Activated CD4-positive, CD25-positive, alpha-beta regulatory T cell treated with anti-CD3 and anti-CD28 coated beads, Interleukin-2, amount 50 U/mL, for 24 hours (primary cell): ENCODE results near the gene MAP3K9.
"Not testable (repeated sequence)": the region's sequence is repeated elsewhere in the genome, so short reads cannot be mapped to it uniquely, and the experiment has no call there.

ENCODE experiments used
- ATAC-seq, 2 donors: fragments of 150-1000 bp; cut with Tn5 transposase; one replicate each; pipeline ENCODE4 v1.10.0; 2021; ENCODE audit warnings: mild to moderate bottlenecking in 1 of 2, moderate library complexity in 1 of 2

The MAP3K9 gene

DNA sequence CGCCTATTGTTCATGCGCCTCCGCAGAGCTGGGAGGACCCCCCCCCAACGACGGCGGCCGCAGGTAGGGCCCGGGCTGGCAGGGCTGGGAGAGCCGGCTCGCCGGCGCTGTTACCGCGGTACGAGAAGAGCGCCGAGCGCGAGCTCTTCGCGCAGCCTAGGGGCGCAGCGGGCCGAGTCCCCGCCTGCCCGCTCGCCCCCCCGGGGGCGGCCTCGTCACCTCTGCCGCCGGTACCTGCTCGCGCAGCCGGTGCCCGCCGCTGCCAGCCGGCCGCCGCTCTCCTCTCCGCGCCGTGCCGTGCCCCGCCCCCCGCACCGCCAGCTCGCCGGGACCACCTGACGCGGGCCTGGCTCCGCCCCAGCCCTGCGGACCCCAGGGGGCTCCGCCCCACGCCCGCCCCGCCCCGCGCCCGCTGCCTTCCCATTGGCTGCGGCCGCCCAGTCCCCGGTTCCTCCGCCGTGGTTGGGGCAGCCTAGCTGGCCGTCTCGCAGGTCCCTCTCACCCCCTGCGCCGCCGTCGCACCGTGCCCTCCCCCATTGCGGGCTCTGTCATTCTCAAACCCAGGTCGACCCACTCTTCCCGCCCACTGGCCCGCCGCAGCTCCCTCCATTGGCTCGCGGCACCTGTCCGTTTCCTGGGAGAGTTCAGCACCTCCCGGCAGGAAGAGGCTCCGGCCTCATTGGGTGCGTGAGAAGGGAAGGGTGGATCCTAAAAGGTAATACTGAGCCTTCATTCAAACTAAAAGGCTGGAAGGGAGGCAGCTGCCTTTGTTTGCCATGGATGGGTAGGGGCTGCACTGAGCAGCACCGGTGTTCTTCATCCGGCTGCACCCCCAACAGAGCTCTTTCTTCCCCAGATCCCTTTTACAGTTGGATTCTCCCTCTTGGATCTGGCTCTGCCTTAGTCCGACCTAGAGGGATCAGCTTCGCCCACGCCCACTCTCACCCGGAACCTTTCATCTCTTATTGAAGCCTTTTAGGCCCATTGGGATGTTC lies at the start of gene MAP3K9:
Gene MAP3K9 (minus strand): TSS at position 289 of the 995 bp plus-strand sequence. CDS start 342 bp downstream, outside the sequence.
- ATAC-seq: peak; percentile 88 to 92

DNA sequence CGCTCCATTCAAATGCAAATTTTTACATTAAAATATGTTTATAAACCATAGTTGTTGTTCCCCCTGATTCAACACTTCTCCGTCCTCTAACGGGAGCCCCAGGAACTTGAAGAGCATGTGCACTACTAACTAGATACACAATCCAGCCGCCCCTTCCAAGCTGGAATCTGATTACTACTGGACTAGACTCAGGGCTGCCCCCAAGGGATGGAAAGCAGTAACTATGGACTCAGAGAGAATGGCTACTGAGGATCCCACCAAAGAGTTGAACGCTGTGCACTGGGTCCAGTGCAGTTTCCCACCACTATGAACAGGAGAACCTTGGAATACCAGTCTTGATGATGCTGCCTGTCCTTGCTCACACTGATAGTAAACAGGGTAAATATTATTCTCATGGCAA lies 49.3 kb upstream of the MAP3K9 start:
- ATAC-seq: no peak

DNA sequence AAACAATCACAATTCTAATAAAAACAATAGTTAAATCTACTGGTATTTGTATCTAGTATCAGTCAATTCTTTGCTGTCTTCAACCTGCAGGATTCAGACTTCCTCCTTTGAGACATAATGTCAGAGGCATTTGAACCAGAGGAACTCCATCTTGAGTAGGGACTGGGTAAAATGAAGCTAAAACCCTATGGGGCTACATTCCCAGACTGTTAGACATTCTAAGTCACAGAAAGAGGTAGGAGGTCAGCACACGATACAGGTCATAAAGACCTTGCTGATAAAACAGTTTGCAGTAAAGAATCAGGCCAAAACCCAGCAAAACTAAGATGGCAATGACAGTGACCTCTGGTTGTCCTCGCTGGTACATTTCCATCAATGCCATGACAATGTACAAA lies 48.2 kb upstream of the MAP3K9 start:
- ATAC-seq: no peak

- ATAC-seq: peak; percentile 91 to 93
Observed at GRCh38 chr14:70856851-70857495, 47.7 kb upstream of the MAP3K9 start.

DNA sequence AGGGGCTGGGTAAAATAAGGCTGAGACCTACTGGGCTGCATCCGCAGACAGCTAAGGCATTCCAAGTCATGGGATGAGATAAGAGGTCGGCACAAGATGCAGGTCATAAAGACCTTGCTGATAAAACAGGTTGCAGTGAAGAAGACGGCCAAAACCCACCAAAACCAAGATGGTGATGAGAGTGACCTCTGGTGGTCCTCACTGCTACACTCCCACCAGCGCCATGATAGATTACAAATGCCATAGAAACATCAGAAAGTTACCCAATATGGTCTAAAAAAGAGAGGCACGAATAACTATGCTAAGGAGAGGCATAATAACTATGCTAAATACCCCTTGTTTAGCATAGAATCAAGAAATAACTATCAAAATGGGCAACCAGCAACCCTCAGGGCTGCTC lies 46.2 kb upstream of the MAP3K9 start:
- no peak for ATAC-seq

- ATAC-seq: not testable (repeated sequence)
Observed at GRCh38 chr14:70853658-70854057, 44.3 kb upstream of the MAP3K9 start.

GRCh38 chr14:70847406-70848090 lies 38.2 kb upstream of the MAP3K9 start:
- no peak for ATAC-seq

- ATAC-seq: no peak
Observed at GRCh38 chr14:70845601-70846000, 36.3 kb upstream of the MAP3K9 start.

DNA sequence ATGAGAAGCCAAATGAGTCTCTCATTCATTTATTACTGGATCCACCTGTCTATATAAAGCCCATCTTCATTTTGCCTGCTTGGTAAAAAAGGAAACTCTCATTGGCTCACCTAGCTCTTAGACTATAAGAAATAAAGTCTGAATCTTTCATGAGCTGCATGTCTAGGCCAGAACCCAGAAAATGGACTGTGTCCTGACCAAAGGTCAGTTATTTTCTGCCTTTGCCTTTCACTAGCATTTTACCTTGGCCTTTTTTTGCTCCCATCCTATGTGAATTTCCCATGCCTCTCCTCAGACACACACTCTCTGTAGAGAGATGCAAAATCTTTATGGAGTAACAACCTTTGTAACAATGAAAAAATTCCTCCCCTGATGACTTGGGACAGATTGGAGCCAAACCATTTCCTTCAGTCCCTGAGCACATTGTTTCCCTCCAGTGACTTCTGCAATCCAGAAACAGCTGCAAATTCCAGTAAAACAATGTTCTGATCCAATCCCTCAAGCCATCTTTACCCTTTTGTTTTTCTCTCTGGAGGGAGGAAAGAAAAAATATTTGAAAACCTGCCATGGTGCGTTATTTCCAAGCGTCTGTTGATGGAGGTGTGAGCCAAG lies 33.6 kb upstream of the MAP3K9 start:
- ATAC-seq: no peak

- no peak for ATAC-seq
Observed at GRCh38 chr14:70838076-70838475, 28.8 kb upstream of the MAP3K9 start.

DNA sequence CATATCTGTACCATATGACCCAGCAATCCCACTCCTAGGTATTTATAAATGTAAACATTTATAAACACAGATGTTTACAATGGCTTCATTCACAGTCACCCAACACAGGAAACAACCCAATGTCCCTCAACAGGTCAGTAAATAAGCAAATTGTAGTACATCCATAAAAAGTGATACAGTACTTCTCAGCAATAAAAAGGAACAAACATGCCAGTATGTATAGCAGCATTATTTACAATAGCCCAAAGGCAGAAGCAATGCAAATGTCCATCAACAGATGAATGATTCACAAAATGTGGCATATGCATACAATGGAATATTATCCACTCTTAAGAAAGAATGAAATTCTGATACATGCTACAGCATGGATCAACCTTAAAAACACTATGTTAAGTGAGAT lies 27.6 kb upstream of the MAP3K9 start:
- ATAC-seq: no peak

GRCh38 chr14:70833884-70834283 lies 24.6 kb upstream of the MAP3K9 start:
- ATAC-seq: no peak

GRCh38 chr14:70832561-70833305 lies 23.4 kb upstream of the MAP3K9 start:
- no peak for ATAC-seq

- no peak for ATAC-seq
Observed at GRCh38 chr14:70830998-70831781, 21.9 kb upstream of the MAP3K9 start.

DNA sequence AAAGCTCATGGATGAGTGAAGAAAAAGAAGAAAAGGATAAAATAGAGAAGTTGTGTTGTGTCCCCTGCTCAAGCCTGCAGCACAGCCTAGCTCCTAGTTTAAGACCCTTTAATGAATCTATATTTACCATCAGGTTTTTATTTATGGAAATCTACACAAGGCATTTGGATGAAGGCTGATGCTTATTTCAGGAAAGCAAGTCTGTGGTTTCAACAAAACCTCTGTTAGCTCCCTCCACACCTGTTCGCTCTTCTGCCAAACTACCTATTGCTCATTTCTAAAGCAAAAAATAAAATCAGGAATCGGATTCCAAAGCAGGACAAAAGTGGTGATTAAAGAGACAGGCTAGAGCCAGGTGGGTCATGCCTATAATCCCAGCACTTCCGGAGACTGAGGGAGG lies 18.9 kb upstream of the MAP3K9 start:
- no peak for ATAC-seq

DNA sequence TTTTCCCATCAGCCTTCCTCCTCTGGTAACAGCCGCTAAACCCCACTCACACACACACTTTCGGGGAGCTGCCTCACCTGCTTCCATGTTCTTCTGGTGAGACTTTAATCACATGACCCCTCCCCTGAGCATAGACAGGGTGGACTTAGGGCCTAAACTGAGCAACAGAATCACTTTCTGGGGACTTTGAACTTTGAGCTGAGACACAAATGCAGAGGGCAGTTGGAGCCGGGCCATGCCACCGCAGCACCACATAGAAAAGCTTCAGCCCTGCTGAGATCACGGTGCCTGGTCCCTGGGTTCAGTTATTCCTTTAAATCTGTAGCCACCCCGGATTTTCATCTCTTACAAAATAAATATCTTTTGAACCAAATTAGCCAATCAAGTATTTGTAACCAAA lies 18.4 kb upstream of the MAP3K9 start:
- ATAC-seq: no peak

- ATAC-seq: no peak
Observed at GRCh38 chr14:70827347-70827746, 18.0 kb upstream of the MAP3K9 start.

DNA sequence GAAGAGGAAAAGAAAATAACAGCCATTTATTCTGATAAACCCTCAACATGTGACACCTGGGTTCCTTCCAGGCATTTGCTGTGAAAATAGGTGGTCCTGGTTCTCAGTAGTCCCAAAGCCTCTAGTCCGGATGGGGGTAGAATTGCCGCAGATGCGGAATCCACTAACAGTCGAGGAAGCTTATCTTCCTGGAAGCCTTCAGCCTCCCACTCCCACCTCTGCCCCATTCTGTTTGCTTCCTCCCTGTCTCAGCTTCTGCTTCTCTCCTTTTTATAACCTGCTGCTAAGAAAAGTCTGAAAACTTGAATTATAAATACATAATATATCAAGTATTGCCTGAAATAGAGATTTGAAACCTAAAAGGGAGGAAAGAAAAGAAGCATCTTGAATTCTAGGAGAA lies 14.0 kb upstream of the MAP3K9 start:
- ATAC-seq: no peak

GRCh38 chr14:70822530-70823185 lies 13.3 kb upstream of the MAP3K9 start:
- no peak for ATAC-seq
